MCF 10A (cell line): ENCODE data around the gene NYNRIN. TPM values are rescaled to one million over a fixed set of nuclear protein-coding genes. Genes with fewer than 3 reads are reported as not detected.
A peak's percentile ranks its signal among the peaks of the same experiment; 100 is the strongest.
"Not testable (repeated sequence)": the region's sequence is repeated elsewhere in the genome, so short reads cannot be mapped to it uniquely, and the experiment has no call there.

Experiments
- BruUV-seq: library from RNA; stranded (reverse); fragments of 400-500 nt; replicated peaks from 2 replicates; lab custom pipeline; 2021; lab: Mats Ljungman, UMichigan
- CTCF ChIA-PET: fragments of 300-600 bp; sonication (Branson Sonifier 250); formaldehyde crosslinking; extraction: SDS; loops from one replicate; lab custom pipeline; 2021; ENCODE audit warnings: antibody characterized with exemption, inconsistent platforms; lab: Yijun Ruan, JAX
- POLR2A ChIA-PET: fragments of 300-600, 350-650 bp; sonication (Branson Sonifier 250); formaldehyde crosslinking; extraction: SDS; loops from one replicate; lab custom pipeline; 2020; ENCODE audit warnings: antibody characterized with exemption, inconsistent platforms; lab: Yijun Ruan, JAX
- DNase-seq: peaks from one replicate; pipeline ENCODE4 v3.0.0-alpha.2; 2018; ENCODE audit not compliant: unreplicated experiment
- H3K27ac Mint-ChIP-seq: one replicate; pipeline ENCODE4 v1.8.0; 2022; ENCODE audit warnings: mild to moderate bottlenecking, low read depth, mixed read lengths; ENCODE audit not compliant: unreplicated experiment
- H3K27me3 Mint-ChIP-seq: one replicate; pipeline ENCODE4 v1.8.0; 2022; ENCODE audit warnings: mixed read lengths; ENCODE audit not compliant: insufficient read depth, unreplicated experiment
- H3K36me3 Mint-ChIP-seq: one replicate; pipeline ENCODE4 v1.8.0; 2022; ENCODE audit warnings: mild to moderate bottlenecking, moderate library complexity, mixed read lengths; ENCODE audit not compliant: insufficient read depth, unreplicated experiment
- H3K4me1 Mint-ChIP-seq: one replicate; pipeline ENCODE4 v1.8.0; 2022; ENCODE audit warnings: mixed read lengths; ENCODE audit not compliant: insufficient read depth, unreplicated experiment
- H3K4me3 Mint-ChIP-seq: one replicate; pipeline ENCODE4 v1.8.0; 2022; ENCODE audit warnings: mild to moderate bottlenecking, moderate library complexity, mixed read lengths; ENCODE audit not compliant: unreplicated experiment
- H3K9me3 Mint-ChIP-seq: one replicate; pipeline ENCODE4 v1.8.0; 2022; ENCODE audit warnings: mixed read lengths; ENCODE audit not compliant: unreplicated experiment
- CTCF ChIP-seq: fragments of 200-600 bp; IDR thresholded peaks from one replicate; pipeline ENCODE4 v1.8.0; 2022; ENCODE audit warnings: antibody characterized with exemption, mild to moderate bottlenecking; ENCODE audit not compliant: unreplicated experiment
- intact Hi-C: fragments of 100-400 bp; cut with micrococcal nuclease; formaldehyde crosslinking; loops from 2 replicates; pipeline ENCODE4 v1.14.1; 2022
- total RNA-seq: library from RNA; stranded (reverse); gene quantifications from 2 replicates; pipeline ENCODE4 v1.2.3, GENCODE V29; 2022

The NYNRIN gene
- total RNA-seq, 1 experiment from 2014 or later, result not detected

- CTCF ChIA-PET, result interaction anchor here (0.5 to 5.5 kb wide), 6 partner anchors 12 to 1112 kb away, joined by 3 to 64 read pairs (median 9); partner anchors contain the start of genes ADCY4, CIDEB and KHNYN
These were observed 44.4 kb downstream of the NYNRIN start for GRCh38 chr14:24443053-24443665.

GRCh38 chr14:24450828-24451227, 52.0 kb downstream of the NYNRIN start:
- H3K4me3 Mint-ChIP-seq, H3K27me3 Mint-ChIP-seq, H3K4me1 Mint-ChIP-seq, POLR2A ChIA-PET, H3K36me3 Mint-ChIP-seq, BruUV-seq, H3K27ac Mint-ChIP-seq, intact Hi-C loops, DNase-seq, CTCF ChIA-PET: not testable (repeated sequence)
- H3K9me3 Mint-ChIP-seq, result peaks cover 16% of the 10 kb centered on the region

More at GRCh38 chr14:24443053-24443665, 44.4 kb downstream of the NYNRIN start:
- H3K27me3 Mint-ChIP-seq, result no peaks in the 10 kb centered on the region
- BruUV-seq, result TSS peak; percentile 80
- peaks cover 47% of the 10 kb centered on the region for H3K36me3 Mint-ChIP-seq
- H3K4me1 Mint-ChIP-seq, result peaks cover 8% of the 10 kb centered on the region
- H3K27ac Mint-ChIP-seq, result peak overlapping the region; percentile 100
- peak overlapping the region; percentile 78 for H3K4me3 Mint-ChIP-seq
- POLR2A ChIA-PET, result interaction anchor here (0.6 to 4.8 kb wide), 14 partner anchors 10 to 679 kb away, joined by 3 to 47 read pairs (median 4); partner anchors contain the start of genes CBLN3, DCAF11, DHRS1 and KHNYN
- no peak for DNase-seq
- H3K9me3 Mint-ChIP-seq, result no peaks in the 10 kb centered on the region
- intact Hi-C loops, result no loop called here
- no peak for TF ChIP-seq CTCF

GRCh38 chr14:24456980-24457379, 58.2 kb downstream of the NYNRIN start:
- POLR2A ChIA-PET, result interaction anchor here (0.6 kb wide), 1 partner anchor 791 kb away, joined by 3 read pairs; no protein-coding TSS in a partner anchor
- no peaks in the 10 kb centered on the region for H3K36me3 Mint-ChIP-seq
- CTCF ChIA-PET, result interaction anchor here (0.6 to 0.7 kb wide), 2 partner anchors 28 to 366 kb away, joined by 3 to 5 read pairs; no protein-coding TSS in a partner anchor
- H3K4me1 Mint-ChIP-seq, result no peaks in the 10 kb centered on the region
- DNase-seq, result no peak
- no peak overlapping the region for H3K27ac Mint-ChIP-seq
- intact Hi-C loops, result no loop called here
- no peaks in the 10 kb centered on the region for H3K27me3 Mint-ChIP-seq
- no peak overlapping the region for H3K4me3 Mint-ChIP-seq
- no TSS peak for BruUV-seq
- peaks cover 16% of the 10 kb centered on the region for H3K9me3 Mint-ChIP-seq
- no peak for TF ChIP-seq CTCF

GRCh38 chr14:24458736-24459135, 59.9 kb downstream of the NYNRIN start:
- intact Hi-C loops, result no loop called here
- BruUV-seq, result no TSS peak
- Mint-ChIP-seq H3K9me3 (peaks cover 7% of the 10 kb centered on the region), H3K36me3 (no peaks in the 10 kb centered on the region), H3K4me3 (no peak overlapping the region), H3K27me3 (no peaks in the 10 kb centered on the region), H3K27ac (no peak overlapping the region), H3K4me1 (no peaks in the 10 kb centered on the region)
- no peak for DNase-seq
- ChIA-PET POLR2A (no interaction called here), CTCF (no interaction called here)
- no peak for TF ChIP-seq CTCF
